ENCODE results near the gene VWCE.

GRCh38 chr11:61278001-61278470 lies 17.1 kb downstream of the VWCE start:
- TF ChIP-seq CTCF (IDR thresholded peaks at IDR 0.05) = no peak
- TF ChIP-seq POLR2AphosphoS5 (IDR thresholded peaks at IDR 0.05; ENCODE audit: insufficient read depth in 1 of 2, low read depth in 1 of 2) = no peak

All from vagina (tissue), 2 donors.